RWPE2 (cell line): ENCODE results near the gene GSTM5.

Experiments
- ATAC-seq: fragments of 200-7000 bp; cut with Tn5 transposase; 3 replicates; pipeline ENCODE4 v1.9.1; 2021; ENCODE audit warnings: low read depth
- DNase-seq: peaks from one replicate; pipeline ENCODE4 v3.0.0-alpha.2; 2020; ENCODE audit warnings: low spot score
- H3K27ac ChIP-seq: fragments of 450-650 bp; 2 replicates; pipeline ENCODE4 v1.5.1; 2017; ENCODE audit warnings: mild to moderate bottlenecking; ENCODE audit not compliant: poor library complexity, severe bottlenecking
- H3K27me3 ChIP-seq: fragments of 250-450 bp; sonication (Bioruptor Pico); 2 replicates; pipeline ENCODE4 v1.5.1; 2021; ENCODE audit warnings: mild to moderate bottlenecking, moderate library complexity; ENCODE audit not compliant: insufficient read depth, poor library complexity, severe bottlenecking
- H3K36me3 ChIP-seq: fragments of 250-450 bp; sonication (Bioruptor Pico); 2 replicates; pipeline ENCODE4 v1.5.1; 2020; ENCODE audit warnings: low read depth, mild to moderate bottlenecking, moderate library complexity
- H3K4me1 ChIP-seq: fragments of 250-450 bp; sonication (Bioruptor Pico); 2 replicates; pipeline ENCODE4 v1.5.1; 2021; ENCODE audit warnings: mild to moderate bottlenecking, moderate library complexity; ENCODE audit not compliant: insufficient read depth, poor library complexity, severe bottlenecking
- H3K4me3 ChIP-seq: fragments of 250-450 bp; sonication (Bioruptor Pico); 2 replicates; pipeline ENCODE4 v1.5.1; 2021; ENCODE audit warnings: mild to moderate bottlenecking, moderate library complexity; ENCODE audit not compliant: severe bottlenecking
- H3K9me3 ChIP-seq: fragments of 250-450 bp; sonication (Bioruptor Pico); 2 replicates; pipeline ENCODE4 v1.5.1; 2021; ENCODE audit warnings: mild to moderate bottlenecking, moderate library complexity; ENCODE audit not compliant: severe bottlenecking
- TF ChIP-seq, protein P1 (sequence below): fragments of 450-650 bp; IDR thresholded peaks from one replicate; pipeline ENCODE4 v1.5.1; 2017; ENCODE audit warnings: mild to moderate bottlenecking, moderate library complexity; ENCODE audit not compliant: poor library complexity, severe bottlenecking

Gene GSTM5

GRCh38 chr1:109728870-109729269, 16.8 kb downstream of the GSTM5 start:
- DNase-seq (no peak), ATAC-seq (no peak)
- no peaks in the 10 kb centered on the region for H3K4me1 ChIP-seq
- H3K9me3 ChIP-seq = no peaks in the 10 kb centered on the region
- TF ChIP-seq, protein P1, sequence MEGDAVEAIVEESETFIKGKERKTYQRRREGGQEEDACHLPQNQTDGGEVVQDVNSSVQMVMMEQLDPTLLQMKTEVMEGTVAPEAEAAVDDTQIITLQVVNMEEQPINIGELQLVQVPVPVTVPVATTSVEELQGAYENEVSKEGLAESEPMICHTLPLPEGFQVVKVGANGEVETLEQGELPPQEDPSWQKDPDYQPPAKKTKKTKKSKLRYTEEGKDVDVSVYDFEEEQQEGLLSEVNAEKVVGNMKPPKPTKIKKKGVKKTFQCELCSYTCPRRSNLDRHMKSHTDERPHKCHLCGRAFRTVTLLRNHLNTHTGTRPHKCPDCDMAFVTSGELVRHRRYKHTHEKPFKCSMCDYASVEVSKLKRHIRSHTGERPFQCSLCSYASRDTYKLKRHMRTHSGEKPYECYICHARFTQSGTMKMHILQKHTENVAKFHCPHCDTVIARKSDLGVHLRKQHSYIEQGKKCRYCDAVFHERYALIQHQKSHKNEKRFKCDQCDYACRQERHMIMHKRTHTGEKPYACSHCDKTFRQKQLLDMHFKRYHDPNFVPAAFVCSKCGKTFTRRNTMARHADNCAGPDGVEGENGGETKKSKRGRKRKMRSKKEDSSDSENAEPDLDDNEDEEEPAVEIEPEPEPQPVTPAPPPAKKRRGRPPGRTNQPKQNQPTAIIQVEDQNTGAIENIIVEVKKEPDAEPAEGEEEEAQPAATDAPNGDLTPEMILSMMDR = no peak
- H3K4me3 ChIP-seq = no peak overlapping the region
- no peak overlapping the region for H3K27ac ChIP-seq
- no peaks in the 10 kb centered on the region for H3K27me3 ChIP-seq
- no peaks in the 10 kb centered on the region for H3K36me3 ChIP-seq

DNA sequence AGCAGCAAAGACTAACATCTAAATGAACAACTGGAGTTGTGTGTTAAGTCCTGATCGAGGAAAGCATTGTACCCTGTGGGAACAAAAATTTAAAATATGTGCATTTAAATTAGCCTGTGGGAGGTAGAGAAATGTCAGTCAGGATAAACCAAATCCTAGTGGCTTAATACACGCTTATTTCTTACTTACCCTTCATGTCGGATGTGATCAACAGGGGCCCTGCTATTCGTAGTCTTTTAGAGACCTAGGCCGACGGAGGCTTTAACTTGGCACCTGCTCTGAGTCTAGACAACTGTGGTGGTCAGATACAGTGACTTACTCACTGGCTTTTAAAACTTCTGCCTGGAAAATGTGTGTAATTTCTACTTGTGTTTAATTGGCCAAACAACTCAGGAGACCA, 18.6 kb downstream of the GSTM5 start:
- Histone ChIP-seq H3K4me3 (no peak overlapping the region), H3K9me3 (no peaks in the 10 kb centered on the region), H3K27ac (no peak overlapping the region), H3K36me3 (no peaks in the 10 kb centered on the region), H3K4me1 (no peaks in the 10 kb centered on the region), H3K27me3 (no peaks in the 10 kb centered on the region)
- TF ChIP-seq, protein P1 = no peak
- ATAC-seq = no peak
- DNase-seq = no peak

GRCh38 chr1:109732390-109732881, 20.4 kb downstream of the GSTM5 start:
- Histone ChIP-seq H3K9me3 (no peaks in the 10 kb centered on the region), H3K27ac (no peak overlapping the region), H3K27me3 (no peaks in the 10 kb centered on the region), H3K36me3 (peaks cover 4% of the 10 kb centered on the region), H3K4me3 (no peak overlapping the region), H3K4me1 (no peaks in the 10 kb centered on the region)
- no peak for ATAC-seq
- TF ChIP-seq, protein P1 = no peak
- DNase-seq = no peak

DNA sequence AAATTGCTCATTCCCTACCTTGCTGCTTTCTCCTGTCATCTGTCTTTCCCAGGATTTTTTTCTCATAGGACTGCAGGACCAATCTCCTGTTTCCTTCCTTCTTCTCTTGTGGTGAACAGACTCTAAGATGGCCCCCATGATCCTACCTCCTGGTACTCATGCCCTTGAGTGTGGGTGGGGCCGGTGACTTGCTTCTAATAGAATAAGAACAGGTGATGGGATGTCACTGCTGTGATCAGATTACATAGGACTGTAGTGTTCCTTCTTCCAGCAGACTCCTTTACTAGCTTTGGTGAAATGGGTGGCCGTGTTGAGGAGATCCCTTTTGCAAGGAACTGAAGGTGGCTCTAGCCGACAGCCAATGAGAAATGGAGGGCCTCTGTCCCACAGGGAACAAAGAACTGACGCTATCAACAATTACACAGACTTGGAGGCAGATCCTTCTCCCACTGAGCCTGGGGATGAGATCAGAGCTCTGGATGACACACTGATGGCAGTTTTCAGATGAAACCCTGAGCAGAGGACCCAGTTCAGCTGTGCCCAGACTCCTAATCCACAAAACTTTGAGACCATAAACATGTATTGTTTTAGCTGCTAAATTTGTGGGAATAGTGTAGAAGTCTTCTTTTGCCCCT, 21.3 kb downstream of the GSTM5 start:
- Histone ChIP-seq H3K36me3 (peaks cover 13% of the 10 kb centered on the region), H3K27me3 (no peaks in the 10 kb centered on the region), H3K4me1 (no peaks in the 10 kb centered on the region), H3K9me3 (no peaks in the 10 kb centered on the region), H3K4me3 (no peak overlapping the region), H3K27ac (no peak overlapping the region)
- TF ChIP-seq, protein P1 = no peak
- no peak for ATAC-seq
- DNase-seq = no peak
